ENCODE measurements around the gene SOX5.

DNA sequence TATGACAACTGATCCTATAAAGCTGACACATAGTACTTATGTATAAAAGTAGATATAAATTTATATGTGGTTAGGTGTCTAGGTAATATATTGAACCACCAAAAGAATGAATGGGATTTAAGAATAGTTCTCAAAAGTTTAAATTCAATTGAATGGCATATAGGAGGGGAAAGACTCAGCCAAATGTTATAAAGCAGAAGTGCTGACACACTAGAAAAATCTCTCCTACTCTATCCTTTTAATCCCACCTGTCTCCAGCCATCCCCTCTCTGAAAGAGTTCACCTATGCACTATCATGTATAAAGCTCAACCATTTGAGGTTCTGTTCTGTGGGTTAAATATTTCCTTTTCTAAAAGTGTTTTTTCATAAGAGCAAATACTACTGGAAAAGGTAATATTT lies 400.7 kb downstream of the SOX5 start:
- TF ChIP-seq, protein P1, sequence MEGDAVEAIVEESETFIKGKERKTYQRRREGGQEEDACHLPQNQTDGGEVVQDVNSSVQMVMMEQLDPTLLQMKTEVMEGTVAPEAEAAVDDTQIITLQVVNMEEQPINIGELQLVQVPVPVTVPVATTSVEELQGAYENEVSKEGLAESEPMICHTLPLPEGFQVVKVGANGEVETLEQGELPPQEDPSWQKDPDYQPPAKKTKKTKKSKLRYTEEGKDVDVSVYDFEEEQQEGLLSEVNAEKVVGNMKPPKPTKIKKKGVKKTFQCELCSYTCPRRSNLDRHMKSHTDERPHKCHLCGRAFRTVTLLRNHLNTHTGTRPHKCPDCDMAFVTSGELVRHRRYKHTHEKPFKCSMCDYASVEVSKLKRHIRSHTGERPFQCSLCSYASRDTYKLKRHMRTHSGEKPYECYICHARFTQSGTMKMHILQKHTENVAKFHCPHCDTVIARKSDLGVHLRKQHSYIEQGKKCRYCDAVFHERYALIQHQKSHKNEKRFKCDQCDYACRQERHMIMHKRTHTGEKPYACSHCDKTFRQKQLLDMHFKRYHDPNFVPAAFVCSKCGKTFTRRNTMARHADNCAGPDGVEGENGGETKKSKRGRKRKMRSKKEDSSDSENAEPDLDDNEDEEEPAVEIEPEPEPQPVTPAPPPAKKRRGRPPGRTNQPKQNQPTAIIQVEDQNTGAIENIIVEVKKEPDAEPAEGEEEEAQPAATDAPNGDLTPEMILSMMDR (conservative IDR thresholded peaks at IDR 0.05; ENCODE audit: low read length): no peak
- no peak for TF ChIP-seq EZH2phosphoT487 (IDR thresholded peaks at IDR 0.05; ENCODE audit: borderline replicate concordance)
